Colonic mucosa (tissue), 4 donors: ENCODE data around the gene JMJD4. TPM values are rescaled to one million over a fixed set of nuclear protein-coding genes. Genes with fewer than 3 reads are reported as not detected.

Experiments used
- DNase-seq: peaks from one replicate; pipeline ENCODE4 v3.0.0-alpha.2; 2020
- H3K27ac ChIP-seq: fragments of 200-600 bp; one replicate; pipeline ENCODE4 v1.8.0; 2021
- H3K27me3 ChIP-seq: fragments of 200-600 bp; one replicate; pipeline ENCODE4 v1.8.0; 2021
- H3K36me3 ChIP-seq: fragments of 200-600 bp; one replicate; pipeline ENCODE4 v1.8.0; 2021
- H3K4me1 ChIP-seq: fragments of 200-600 bp; one replicate; pipeline ENCODE4 v1.8.0; 2021; ENCODE audit warnings: mild to moderate bottlenecking
- H3K4me3 ChIP-seq: fragments of 200-600 bp; one replicate; pipeline ENCODE4 v1.8.0; 2021
- H3K9ac ChIP-seq, 2 donors: one replicate each; pipeline ENCODE4 v1.7.0; 2013; ENCODE audit warnings: control low read depth in 2 of 2, low read depth in 2 of 2, low read length in 2 of 2
- H3K9me3 ChIP-seq: fragments of 200-600 bp; one replicate; pipeline ENCODE4 v1.8.0; 2021
- intact Hi-C: fragments of 100-400 bp; cut with DNase I; formaldehyde crosslinking; loops from one replicate; pipeline ENCODE4 v1.14.1; 2022
- total RNA-seq, 2 donors: library from RNA; stranded (reverse); fragmentation: NEBNext Ultra II Directional in 1 of 2; extraction: Animal tissue kit (Norgen Biotek cat#: 25700) in 1 of 2; gene quantifications; one replicate each; pipeline ENCODE4 v1.2.1, GENCODE V29; 2021
- TF ChIP-seq, protein P1 (sequence below): fragments of 200-600 bp; IDR thresholded peaks from one replicate; pipeline ENCODE4 v1.8.0; 2022; ENCODE audit warnings: antibody characterized with exemption, mild to moderate bottlenecking
- donor health status: healthy.
- donor health status: DM: no; HTN: no; CAD: no.
- donor health status: DM: no; HTN: no; CAD: no.

Gene JMJD4, protein sequence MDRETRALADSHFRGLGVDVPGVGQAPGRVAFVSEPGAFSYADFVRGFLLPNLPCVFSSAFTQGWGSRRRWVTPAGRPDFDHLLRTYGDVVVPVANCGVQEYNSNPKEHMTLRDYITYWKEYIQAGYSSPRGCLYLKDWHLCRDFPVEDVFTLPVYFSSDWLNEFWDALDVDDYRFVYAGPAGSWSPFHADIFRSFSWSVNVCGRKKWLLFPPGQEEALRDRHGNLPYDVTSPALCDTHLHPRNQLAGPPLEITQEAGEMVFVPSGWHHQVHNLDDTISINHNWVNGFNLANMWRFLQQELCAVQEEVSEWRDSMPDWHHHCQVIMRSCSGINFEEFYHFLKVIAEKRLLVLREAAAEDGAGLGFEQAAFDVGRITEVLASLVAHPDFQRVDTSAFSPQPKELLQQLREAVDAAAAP
- total RNA-seq = 10 to 100 TPM in 1 of 2 donors, 1 to 10 TPM in 1; 9.0 to 16.0 TPM

DNA sequence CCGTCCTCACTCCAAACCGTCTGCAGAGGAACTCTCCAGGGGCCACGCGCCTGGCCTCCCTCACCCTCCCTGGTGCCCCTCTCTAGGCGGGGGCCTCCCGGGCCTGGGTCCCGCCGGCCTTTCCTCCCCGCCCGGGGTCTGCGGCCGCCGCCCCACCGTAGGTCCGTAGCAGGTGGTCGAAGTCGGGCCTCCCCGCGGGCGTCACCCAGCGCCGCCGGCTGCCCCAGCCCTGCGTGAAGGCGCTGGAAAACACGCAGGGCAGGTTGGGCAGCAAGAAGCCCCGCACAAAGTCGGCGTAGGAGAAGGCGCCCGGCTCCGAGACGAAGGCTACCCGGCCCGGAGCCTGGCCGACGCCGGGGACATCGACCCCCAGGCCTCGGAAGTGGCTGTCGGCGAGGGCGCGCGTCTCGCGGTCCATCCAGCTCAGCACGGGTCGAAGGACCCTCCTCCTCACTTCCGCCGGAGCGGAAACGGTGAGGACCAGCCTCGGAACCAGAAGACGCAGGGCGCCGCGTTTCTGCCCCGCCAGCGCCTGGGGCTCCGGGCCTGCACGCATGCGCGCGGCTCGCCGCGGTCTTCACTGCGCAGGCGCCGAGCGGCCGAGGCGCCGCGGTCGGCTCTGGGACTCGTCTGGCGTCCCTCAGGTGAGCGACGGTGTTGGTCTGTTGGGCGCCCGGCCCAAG, at the start of gene JMJD4, which contains the start of gene SNAP47:
Gene JMJD4 (minus strand): TSS at position 447 of the 683 bp plus-strand sequence. CDS start 29 bp downstream, at position 418.
Gene SNAP47 (plus strand): TSS at position 580 of the 683 bp plus-strand sequence. CDS start 12,302 bp downstream, outside the sequence.
- TF ChIP-seq, protein P1, sequence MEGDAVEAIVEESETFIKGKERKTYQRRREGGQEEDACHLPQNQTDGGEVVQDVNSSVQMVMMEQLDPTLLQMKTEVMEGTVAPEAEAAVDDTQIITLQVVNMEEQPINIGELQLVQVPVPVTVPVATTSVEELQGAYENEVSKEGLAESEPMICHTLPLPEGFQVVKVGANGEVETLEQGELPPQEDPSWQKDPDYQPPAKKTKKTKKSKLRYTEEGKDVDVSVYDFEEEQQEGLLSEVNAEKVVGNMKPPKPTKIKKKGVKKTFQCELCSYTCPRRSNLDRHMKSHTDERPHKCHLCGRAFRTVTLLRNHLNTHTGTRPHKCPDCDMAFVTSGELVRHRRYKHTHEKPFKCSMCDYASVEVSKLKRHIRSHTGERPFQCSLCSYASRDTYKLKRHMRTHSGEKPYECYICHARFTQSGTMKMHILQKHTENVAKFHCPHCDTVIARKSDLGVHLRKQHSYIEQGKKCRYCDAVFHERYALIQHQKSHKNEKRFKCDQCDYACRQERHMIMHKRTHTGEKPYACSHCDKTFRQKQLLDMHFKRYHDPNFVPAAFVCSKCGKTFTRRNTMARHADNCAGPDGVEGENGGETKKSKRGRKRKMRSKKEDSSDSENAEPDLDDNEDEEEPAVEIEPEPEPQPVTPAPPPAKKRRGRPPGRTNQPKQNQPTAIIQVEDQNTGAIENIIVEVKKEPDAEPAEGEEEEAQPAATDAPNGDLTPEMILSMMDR = no peak
- H3K9me3 ChIP-seq = no peaks in the 10 kb centered on the region
- DNase-seq = peak; percentile 91
- intact Hi-C loops = loop anchor here (10.0 kb wide), 1 partner anchor 170 kb away; the partner anchor contains the start of gene ZNF678
- no peaks in the 10 kb centered on the region for H3K27me3 ChIP-seq
- peak within 1 kb of the TSS; percentile 86 to 96 for H3K9ac ChIP-seq
- peaks cover 11% of the 10 kb centered on the region for H3K4me1 ChIP-seq
- H3K36me3 ChIP-seq = peaks cover 13% of the 10 kb centered on the region
- peak within 1 kb of the TSS; percentile 33 for H3K27ac ChIP-seq
- H3K4me3 ChIP-seq = peak within 1 kb of the TSS; percentile 84

DNA sequence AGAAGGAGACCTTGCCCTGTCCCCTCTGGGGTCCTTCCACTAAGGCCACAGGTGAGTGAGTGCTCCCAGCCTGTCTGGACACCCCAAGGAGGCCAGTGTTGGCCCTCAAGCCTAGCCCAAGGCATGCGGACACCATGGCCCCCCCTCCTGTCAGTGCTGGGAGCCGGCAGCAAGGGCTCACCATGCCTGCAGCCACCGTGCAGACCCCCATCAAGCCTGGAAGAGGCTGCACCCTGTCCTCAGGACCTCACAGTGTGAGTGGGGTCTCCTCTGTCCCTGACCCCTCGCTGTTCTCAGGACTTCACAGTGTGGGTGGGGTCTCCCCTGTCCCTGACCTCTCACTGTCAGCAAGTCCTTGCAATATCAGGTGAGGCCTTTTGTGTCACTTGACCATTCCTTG, 47.1 kb upstream of the JMJD4 start:
- intact Hi-C loops = no loop called here
- peak; percentile 6 for DNase-seq
- H3K27ac ChIP-seq = no peak overlapping the region
- no peak overlapping the region for H3K4me3 ChIP-seq
- no peak overlapping the region for H3K9ac ChIP-seq
- TF ChIP-seq, protein P1 = no peak
- no peaks in the 10 kb centered on the region for H3K9me3 ChIP-seq
- peaks cover 10% of the 10 kb centered on the region for H3K4me1 ChIP-seq
- H3K36me3 ChIP-seq = no peaks in the 10 kb centered on the region
- H3K27me3 ChIP-seq = peaks cover 8% of the 10 kb centered on the region

DNA sequence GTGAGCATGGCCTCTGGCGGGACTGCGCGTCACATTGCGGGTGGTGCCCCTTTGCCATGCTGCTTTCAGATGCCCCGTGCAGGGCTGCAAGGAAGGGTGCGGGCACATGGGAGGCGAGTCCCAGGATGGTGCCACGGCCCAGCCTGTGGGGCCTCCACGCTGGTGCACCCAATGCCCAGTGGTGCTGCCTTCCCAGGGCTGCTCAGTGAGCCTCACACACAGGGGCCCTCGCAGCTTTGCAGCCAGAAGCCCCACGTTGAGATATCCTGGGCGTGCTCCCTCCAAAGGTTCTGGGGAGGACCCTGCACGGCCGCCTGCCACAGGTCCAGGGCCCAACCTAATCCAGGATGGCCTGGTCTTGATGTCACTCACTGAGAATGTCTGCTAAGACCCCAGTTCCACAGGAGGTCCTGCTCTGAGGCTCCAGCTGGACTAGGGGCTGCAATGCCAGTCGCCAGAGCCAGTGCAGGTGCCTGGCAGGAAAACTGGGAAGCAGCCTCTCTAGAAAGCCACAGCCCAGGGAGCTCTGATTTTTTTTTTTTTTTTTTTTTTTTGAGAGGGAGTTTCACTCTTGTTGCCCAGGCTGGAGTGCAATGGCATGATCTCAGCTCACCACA, 46.3 kb upstream of the JMJD4 start:
- Histone ChIP-seq H3K4me1 (peaks cover 2% of the 10 kb centered on the region), H3K27ac (no peak overlapping the region), H3K9ac (no peak overlapping the region), H3K27me3 (peaks cover 6% of the 10 kb centered on the region), H3K36me3 (no peaks in the 10 kb centered on the region), H3K4me3 (no peak overlapping the region), H3K9me3 (no peaks in the 10 kb centered on the region)
- intact Hi-C loops = no loop called here
- DNase-seq = peak; percentile 9
- TF ChIP-seq, protein P1 = no peak

DNA sequence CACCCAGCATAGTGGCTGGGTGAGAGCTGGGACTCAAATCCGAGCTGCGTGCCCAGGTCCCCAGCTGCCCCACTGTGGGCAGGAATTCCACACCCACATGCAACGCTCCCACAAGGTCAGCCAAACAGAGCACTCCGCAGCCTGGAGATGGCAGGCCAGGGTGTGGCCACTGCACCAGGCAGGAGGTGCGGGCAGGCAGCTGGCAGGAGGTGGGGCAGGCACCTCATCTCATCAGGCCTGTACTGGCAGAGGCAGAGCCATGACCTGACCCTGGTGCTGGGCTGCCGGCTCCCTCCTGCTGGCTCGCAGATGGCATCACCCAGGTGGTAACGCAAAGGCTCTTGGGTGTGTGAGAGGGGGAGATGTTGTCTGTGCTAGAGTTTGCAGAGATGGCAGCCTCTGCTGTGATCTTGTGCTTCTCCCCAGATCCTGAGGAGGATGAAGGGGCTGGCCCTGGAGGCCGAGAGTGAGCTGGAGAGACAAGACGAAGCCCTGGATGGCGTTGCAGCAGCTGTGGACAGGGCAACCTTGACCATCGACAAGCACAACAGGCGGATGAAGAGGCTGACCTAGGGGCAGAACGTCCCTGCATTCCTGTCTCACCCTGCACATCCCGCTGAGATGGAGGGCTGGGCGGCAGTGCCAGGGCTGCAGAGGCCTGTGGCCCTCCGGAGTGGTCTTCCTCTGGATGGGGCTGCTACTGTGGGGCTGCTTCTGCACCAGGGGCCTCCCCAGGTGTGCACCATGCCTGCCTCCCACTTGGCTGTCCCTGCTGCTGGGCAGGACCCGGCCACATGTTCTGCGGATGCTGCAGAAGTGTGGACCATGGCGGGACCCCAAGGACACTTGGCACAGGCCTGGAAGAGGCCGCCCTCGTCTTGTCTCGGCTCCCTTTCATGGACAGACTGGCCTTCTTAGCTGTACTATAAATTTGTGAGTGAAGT, 45.3 kb upstream of the JMJD4 start:
- Histone ChIP-seq H3K4me1 (no peaks in the 10 kb centered on the region), H3K27me3 (no peaks in the 10 kb centered on the region), H3K36me3 (no peaks in the 10 kb centered on the region), H3K27ac (no peak overlapping the region), H3K4me3 (no peak overlapping the region), H3K9me3 (no peaks in the 10 kb centered on the region), H3K9ac (no peak overlapping the region)
- DNase-seq = peak; percentile 13
- TF ChIP-seq, protein P1 = no peak
- intact Hi-C loops = no loop called here
